Parathyroid adenoma (tissue), 2 donors: ENCODE results near the gene KCNK3.

Experiments used
- H2AFZ ChIP-seq: fragments of 300-600 bp; sonication (generic); one replicate; pipeline ENCODE4 v1.7.0; 2017; ENCODE audit warnings: antibody characterized with exemption, mild to moderate bottlenecking
- H3K27ac ChIP-seq: fragments of 300-600 bp; sonication (generic); one replicate; pipeline ENCODE4 v1.7.0; 2017
- H3K27me3 ChIP-seq: fragments of 300-600 bp; sonication (generic); one replicate; pipeline ENCODE4 v1.7.0; 2017; ENCODE audit warnings: low read length; ENCODE audit not compliant: control insufficient read depth, insufficient read depth
- H3K36me3 ChIP-seq: fragments of 300-600 bp; sonication (generic); one replicate; pipeline ENCODE4 v1.7.0; 2017; ENCODE audit warnings: low read length; ENCODE audit not compliant: control insufficient read depth, insufficient read depth
- H3K4me1 ChIP-seq: fragments of 300-600 bp; sonication (generic); one replicate; pipeline ENCODE4 v1.7.0; 2017; ENCODE audit warnings: control low read depth
- H3K4me2 ChIP-seq: fragments of 300-600 bp; sonication (generic); one replicate; pipeline ENCODE4 v1.7.0; 2017; ENCODE audit warnings: low read length
- H3K4me3 ChIP-seq: fragments of 300-600 bp; sonication (generic); one replicate; pipeline ENCODE4 v1.7.0; 2017; ENCODE audit warnings: low read depth, low read length
- H3K79me2 ChIP-seq: fragments of 300-600 bp; sonication (generic); one replicate; pipeline ENCODE4 v1.7.0; 2017; ENCODE audit warnings: control low read depth
- H3K9ac ChIP-seq: fragments of 300-600 bp; sonication (generic); one replicate; pipeline ENCODE4 v1.7.0; 2017; ENCODE audit warnings: mild to moderate bottlenecking
- H3K9me3 ChIP-seq: fragments of 300-600 bp; sonication (generic); one replicate; pipeline ENCODE4 v1.7.0; 2017; ENCODE audit warnings: low read length; ENCODE audit not compliant: control insufficient read depth
- CTCF ChIP-seq: fragments of 300-600 bp; sonication (generic); IDR thresholded peaks from one replicate; pipeline ENCODE4 v1.7.0; 2017; ENCODE audit warnings: antibody characterized with exemption, mild to moderate bottlenecking
- donor health status: primary hyperparathyroidism.

KCNK3 gene

GRCh38 chr2:26764906-26765305, 72.4 kb downstream of the KCNK3 start:
- Histone ChIP-seq H3K4me2 (peak overlapping the region; percentile 81), H3K79me2 (peaks cover 10% of the 10 kb centered on the region), H3K9me3 (no peaks in the 10 kb centered on the region), H3K9ac (peak overlapping the region; percentile 56), H2AFZ (peak overlapping the region; percentile 89), H3K36me3 (no peaks in the 10 kb centered on the region), H3K27me3 (no peaks in the 10 kb centered on the region), H3K4me1 (peaks cover 18% of the 10 kb centered on the region), H3K4me3 (peak overlapping the region; percentile 89), H3K27ac (peak overlapping the region; percentile 86)
- TF ChIP-seq CTCF = no peak

- Histone ChIP-seq H3K9ac (peak overlapping the region; percentile 56), H3K4me2 (peak overlapping the region; percentile 81), H3K4me1 (peaks cover 25% of the 10 kb centered on the region), H2AFZ (no peak overlapping the region), H3K27ac (peak overlapping the region; percentile 86), H3K36me3 (no peaks in the 10 kb centered on the region), H3K27me3 (no peaks in the 10 kb centered on the region), H3K4me3 (peak overlapping the region; percentile 89), H3K9me3 (no peaks in the 10 kb centered on the region), H3K79me2 (peaks cover 10% of the 10 kb centered on the region)
- TF ChIP-seq CTCF = no peak
Measured at GRCh38 chr2:26765475-26766200, 73.1 kb downstream of the KCNK3 start.

GRCh38 chr2:26767129-26767528, 74.6 kb downstream of the KCNK3 start:
- H3K4me3 ChIP-seq = no peak overlapping the region
- no peaks in the 10 kb centered on the region for H3K9me3 ChIP-seq
- no peaks in the 10 kb centered on the region for H3K27me3 ChIP-seq
- H3K9ac ChIP-seq = no peak overlapping the region
- peaks cover 39% of the 10 kb centered on the region for H3K4me1 ChIP-seq
- H3K4me2 ChIP-seq = no peak overlapping the region
- TF ChIP-seq CTCF = no peak
- H2AFZ ChIP-seq = no peak overlapping the region
- H3K36me3 ChIP-seq = no peaks in the 10 kb centered on the region
- peaks cover 10% of the 10 kb centered on the region for H3K79me2 ChIP-seq
- peak overlapping the region; percentile 40 for H3K27ac ChIP-seq

- no peak for TF ChIP-seq CTCF
- H3K27me3 ChIP-seq = no peaks in the 10 kb centered on the region
- H3K4me3 ChIP-seq = no peak overlapping the region
- H3K36me3 ChIP-seq = no peaks in the 10 kb centered on the region
- peaks cover 46% of the 10 kb centered on the region for H3K4me1 ChIP-seq
- no peak overlapping the region for H3K4me2 ChIP-seq
- no peak overlapping the region for H3K9ac ChIP-seq
- peaks cover 10% of the 10 kb centered on the region for H3K79me2 ChIP-seq
- H3K9me3 ChIP-seq = no peaks in the 10 kb centered on the region
- H3K27ac ChIP-seq = peak overlapping the region; percentile 26
- H2AFZ ChIP-seq = no peak overlapping the region
Measured at GRCh38 chr2:26767894-26768487, 75.5 kb downstream of the KCNK3 start.

GRCh38 chr2:26768759-26769088, 76.2 kb downstream of the KCNK3 start:
- Histone ChIP-seq H3K9ac (no peak overlapping the region), H3K4me2 (peak overlapping the region; percentile 24), H3K4me3 (no peak overlapping the region), H3K27me3 (no peaks in the 10 kb centered on the region), H3K36me3 (no peaks in the 10 kb centered on the region), H3K27ac (peak overlapping the region; percentile 95), H3K9me3 (no peaks in the 10 kb centered on the region), H2AFZ (no peak overlapping the region), H3K4me1 (peaks cover 53% of the 10 kb centered on the region), H3K79me2 (peaks cover 10% of the 10 kb centered on the region)
- TF ChIP-seq CTCF = no peak
